ENCODE measurements around the gene LSM8.
A peak's percentile ranks its signal among the peaks of the same experiment; 100 is the strongest.

DNA sequence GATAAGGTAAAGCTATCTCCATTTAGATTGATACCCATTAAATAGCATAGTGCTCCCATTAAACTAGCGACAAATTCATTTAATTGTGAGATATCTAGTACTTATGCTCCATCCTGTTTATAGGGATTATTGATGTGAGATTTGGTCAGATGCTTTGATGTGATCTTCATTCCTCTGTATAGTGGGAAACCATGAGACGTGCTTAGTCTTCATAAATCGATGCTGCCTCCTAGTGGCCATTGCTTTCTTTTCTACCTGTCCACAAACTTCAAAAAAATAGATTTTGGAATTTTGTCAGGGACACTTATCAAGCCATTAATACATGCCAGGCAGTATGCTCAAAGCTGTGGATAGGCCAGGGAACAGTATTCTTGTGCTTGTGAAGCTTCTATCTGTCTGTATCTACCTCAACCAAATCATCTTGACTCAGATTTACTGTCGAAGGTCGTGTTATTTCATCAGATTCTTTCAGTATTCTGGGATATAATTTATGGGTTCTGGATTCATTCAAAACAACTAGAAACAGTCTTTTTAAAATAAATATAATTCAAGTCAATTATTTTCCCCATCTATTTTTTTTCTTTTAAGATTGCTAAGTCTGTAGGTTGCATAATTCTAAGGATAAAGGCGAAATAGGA is 12.0 kb downstream of the LSM8 start:
- TF ChIP-seq, protein P1, sequence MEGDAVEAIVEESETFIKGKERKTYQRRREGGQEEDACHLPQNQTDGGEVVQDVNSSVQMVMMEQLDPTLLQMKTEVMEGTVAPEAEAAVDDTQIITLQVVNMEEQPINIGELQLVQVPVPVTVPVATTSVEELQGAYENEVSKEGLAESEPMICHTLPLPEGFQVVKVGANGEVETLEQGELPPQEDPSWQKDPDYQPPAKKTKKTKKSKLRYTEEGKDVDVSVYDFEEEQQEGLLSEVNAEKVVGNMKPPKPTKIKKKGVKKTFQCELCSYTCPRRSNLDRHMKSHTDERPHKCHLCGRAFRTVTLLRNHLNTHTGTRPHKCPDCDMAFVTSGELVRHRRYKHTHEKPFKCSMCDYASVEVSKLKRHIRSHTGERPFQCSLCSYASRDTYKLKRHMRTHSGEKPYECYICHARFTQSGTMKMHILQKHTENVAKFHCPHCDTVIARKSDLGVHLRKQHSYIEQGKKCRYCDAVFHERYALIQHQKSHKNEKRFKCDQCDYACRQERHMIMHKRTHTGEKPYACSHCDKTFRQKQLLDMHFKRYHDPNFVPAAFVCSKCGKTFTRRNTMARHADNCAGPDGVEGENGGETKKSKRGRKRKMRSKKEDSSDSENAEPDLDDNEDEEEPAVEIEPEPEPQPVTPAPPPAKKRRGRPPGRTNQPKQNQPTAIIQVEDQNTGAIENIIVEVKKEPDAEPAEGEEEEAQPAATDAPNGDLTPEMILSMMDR (IDR thresholded peaks at IDR 0.05) = peak in 5 of 7 experiments; percentile 46 to 62 (median 50)
- TF ChIP-seq EP300 (IDR thresholded peaks at IDR 0.05) = no peak
- no peak for TF ChIP-seq POLR2A (IDR thresholded peaks at IDR 0.05)
- TF ChIP-seq POLR2AphosphoS5 (IDR thresholded peaks at IDR 0.05) = no peak
